Panc1 (cell line): ENCODE results near the gene MBOAT7. TPM values are rescaled to one million over a fixed set of nuclear protein-coding genes. Genes with fewer than 3 reads are reported as not detected.

Experiments
- ATAC-seq: fragments of 200-7000 bp; cut with Tn5 transposase; 2 replicates; pipeline ENCODE4 v1.9.1; 2020; ENCODE audit warnings: mild to moderate bottlenecking, moderate library complexity
- BruUV-seq: library from RNA; stranded (reverse); fragments of 400-500 nt; replicated peaks from 2 replicates; lab custom pipeline; 2021; lab: Mats Ljungman, UMichigan
- CTCF ChIA-PET: fragments of 300-600 bp; sonication (Branson Sonifier 250); formaldehyde crosslinking; loops from one replicate; lab custom pipeline; 2022; ENCODE audit warnings: antibody characterized with exemption; lab: Charles Lee
- POLR2A ChIA-PET: fragments of 300-600 bp; sonication (Branson Sonifier 250); formaldehyde crosslinking; loops from one replicate; lab custom pipeline; 2022; ENCODE audit warnings: antibody characterized with exemption; lab: Charles Lee
- DNase-seq: peaks from one replicate; pipeline ENCODE4 v3.0.0-alpha.2; 2010; ENCODE audit warnings: low read depth, low spot score
- H3K27ac ChIP-seq: 2 replicates; pipeline ENCODE4 v1.5.1; 2011; ENCODE audit warnings: mild to moderate bottlenecking, low read length, inconsistent platforms
- H3K27me3 ChIP-seq: fragments of 200-500 bp; sonication (Bioruptor generic); 2 replicates; pipeline ENCODE4 v1.6.0; 2014; ENCODE audit warnings: low read length, inconsistent platforms; ENCODE audit not compliant: control insufficient read depth, insufficient read depth
- H3K36me3 ChIP-seq: fragments of 200-500 bp; sonication (Bioruptor generic); 2 replicates; pipeline ENCODE4 v1.5.1; 2014; ENCODE audit warnings: inconsistent platforms, mild to moderate bottlenecking, low read length, moderate library complexity; ENCODE audit not compliant: control insufficient read depth, insufficient read depth
- H3K4me1 ChIP-seq: 2 replicates; pipeline ENCODE4 v1.5.1; 2011; ENCODE audit warnings: inconsistent platforms, mild to moderate bottlenecking, low read length, moderate library complexity; ENCODE audit not compliant: control insufficient read depth, insufficient read depth
- H3K4me3 ChIP-seq, 2 experiments: 2 replicates each; pipeline ENCODE4 v1.5.1; 2011 to 2012; ENCODE audit warnings: low read depth in 2 of 2, low read length in 2 of 2, mild to moderate bottlenecking in 2 of 2, inconsistent platforms in 1 of 2, moderate library complexity in 1 of 2
- H3K9me3 ChIP-seq: fragments of 200-500 bp; sonication (Bioruptor generic); 2 replicates; pipeline ENCODE4 v1.5.1; 2014; ENCODE audit warnings: low read depth, mild to moderate bottlenecking, inconsistent platforms, low read length, moderate library complexity; ENCODE audit not compliant: control insufficient read depth, insufficient read depth
- CTCF ChIP-seq: fragments of 450-650 bp; IDR thresholded peaks from 2 replicates; pipeline ENCODE4 v1.5.1; 2017; ENCODE audit warnings: mild to moderate bottlenecking
- POLR2AphosphoS5 ChIP-seq: IDR thresholded peaks from 2 replicates; pipeline ENCODE4 v1.6.1; 2012; ENCODE audit warnings: mild to moderate bottlenecking, low read depth, low read length, moderate library complexity
- REST ChIP-seq, 2 experiments: IDR thresholded peaks; 2 replicates each; pipeline ENCODE4 v1.6.1; 2011 to 2012; ENCODE audit warnings: low read depth in 2 of 2, control low read depth in 1 of 2, low read length in 1 of 2, mild to moderate bottlenecking in 1 of 2, moderate library complexity in 1 of 2; ENCODE audit not compliant: insufficient read depth in 1 of 2
- SIN3A ChIP-seq: IDR thresholded peaks from 2 replicates; pipeline ENCODE4 v1.6.1; 2012; ENCODE audit warnings: low read depth, mild to moderate bottlenecking, low read length, moderate library complexity, borderline replicate concordance; ENCODE audit not compliant: insufficient read depth
- TCF7L2 ChIP-seq: IDR thresholded peaks from 2 replicates; pipeline ENCODE4 v1.6.1; 2011; ENCODE audit warnings: mild to moderate bottlenecking, low read depth, low read length, inconsistent platforms
- in situ Hi-C: cut with HindIII; loops from 2 replicates; pipeline ENCODE4 v1.10.0; 2016; ENCODE audit warnings: low sequenced_read_pairs, low pct_unique_long_range_greater_than_20kb
- intact Hi-C: fragments of 100-400 bp; cut with micrococcal nuclease; formaldehyde crosslinking; loops from one replicate; pipeline ENCODE4 v1.10.0; 2022; ENCODE audit not compliant: unreplicated experiment
- total RNA-seq: library from RNA; stranded (reverse); gene quantifications from one replicate; pipeline ENCODE4 v1.2.1, GENCODE V29; 2021; ENCODE audit not compliant: unreplicated experiment

Gene MBOAT7
- total RNA-seq, 1 experiment from 2014 or later, result 264 TPM

GRCh38 chr19:54179262-54179852 is 10.0 kb downstream of the MBOAT7 start:
- no peaks in the 10 kb centered on the region; the same call in 1 of the 2 replicates for H3K36me3 ChIP-seq

More at GRCh38 chr19:54179262-54179852, 10.0 kb downstream of the MBOAT7 start:
- Histone ChIP-seq H3K4me3 (no peak overlapping the region), H3K4me1 (no peaks in the 10 kb centered on the region), H3K27me3 (no peaks in the 10 kb centered on the region), H3K27ac (no peak overlapping the region), H3K9me3 (no peaks in the 10 kb centered on the region)
- BruUV-seq, result no TSS peak
- TF ChIP-seq CTCF (no peak), REST (IDR thresholded peaks at IDR 0.05; ENCODE audit: insufficient read depth in 1 of 2, low read depth in 2 of 2, low read length in 1 of 2) (no peak), POLR2AphosphoS5 (no peak), SIN3A (no peak), TCF7L2 (no peak)
- ChIA-PET POLR2A (no interaction called here), CTCF (interaction anchor here (1.5 kb wide), 1 partner anchor 10 kb away, joined by 6 read pairs; the partner anchor contains the start of gene MBOAT7)
- no peak for ATAC-seq
- in situ Hi-C loops (no loop called here), intact Hi-C loops (no loop called here)
- no peak for DNase-seq
